ENCODE data around the gene CCNY. TPM values are rescaled to one million over a fixed set of nuclear protein-coding genes. Genes with fewer than 3 reads are reported as not detected.
A peak's percentile ranks its signal among the peaks of the same experiment; 100 is the strongest.
"Not testable (repeated sequence)": the region's sequence is repeated elsewhere in the genome, so short reads cannot be mapped to it uniquely, and the experiment has no call there.

Gene CCNY
- total RNA-seq, 1 donor from 2014 or later = 27.2 TPM

DNA sequence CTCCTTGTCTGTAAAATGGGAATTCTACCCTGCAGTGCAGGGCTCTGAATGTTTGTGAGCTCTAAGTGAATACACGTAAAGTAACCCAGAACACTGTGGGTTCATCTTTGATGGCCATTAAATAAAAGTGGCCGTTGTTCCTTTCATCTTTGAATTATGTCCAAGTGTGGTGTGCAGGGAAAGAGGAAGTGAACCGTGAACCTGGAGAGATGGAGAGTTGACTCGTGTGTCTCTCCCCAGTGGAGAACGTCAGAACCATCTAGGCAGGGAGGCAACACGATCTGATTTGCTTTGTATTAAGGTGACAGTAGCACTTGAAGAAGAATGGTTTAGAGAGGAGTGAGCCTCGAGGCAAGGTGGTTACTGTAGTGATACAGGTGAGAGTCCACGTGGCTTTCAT is 175.3 kb downstream of the CCNY start:
- H3K4me3 ChIP-seq (ENCODE audit: low read depth, low read length) = no peak overlapping the region
- no peak for TF ChIP-seq CTCF (conservative IDR thresholded peaks at IDR 0.05; ENCODE audit: low read depth, low read length)
- DNase-seq (ENCODE audit: low read depth) = no peak

GRCh38 chr10:35516102-35516670 is 179.9 kb downstream of the CCNY start:
- no peak for DNase-seq (ENCODE audit: low read depth)
- TF ChIP-seq CTCF (conservative IDR thresholded peaks at IDR 0.05; ENCODE audit: low read depth, low read length) = no peak
- no peak overlapping the region for H3K4me3 ChIP-seq (ENCODE audit: low read depth, low read length)

GRCh38 chr10:35517431-35518181 is 181.3 kb downstream of the CCNY start:
- H3K4me3 ChIP-seq (ENCODE audit: low read depth, low read length) = no peak overlapping the region
- peak; percentile 13 for DNase-seq (ENCODE audit: low read depth)
- TF ChIP-seq CTCF (conservative IDR thresholded peaks at IDR 0.05; ENCODE audit: low read depth, low read length) = no peak

DNA sequence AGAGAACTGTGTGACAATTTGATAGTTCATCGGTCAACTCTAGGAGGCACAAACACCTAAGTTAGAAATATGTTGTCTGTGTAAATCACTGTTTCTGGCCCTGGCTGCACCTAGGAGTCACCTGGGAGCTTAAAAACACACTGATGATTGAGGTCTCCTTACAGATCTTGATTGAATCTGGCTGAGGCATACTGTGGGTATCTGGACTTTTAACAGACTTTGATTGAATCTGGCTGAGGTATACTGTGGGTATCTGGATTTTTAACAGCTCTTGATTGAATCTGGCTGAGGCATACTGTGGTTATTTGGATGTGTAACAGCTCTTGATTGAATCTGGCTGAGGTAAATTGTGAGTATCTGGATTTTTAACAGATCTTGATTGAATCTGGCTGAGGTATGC is 181.9 kb downstream of the CCNY start:
- not testable (repeated sequence) for H3K4me3 ChIP-seq (ENCODE audit: low read depth, low read length); DNase-seq (ENCODE audit: low read depth)

DNA sequence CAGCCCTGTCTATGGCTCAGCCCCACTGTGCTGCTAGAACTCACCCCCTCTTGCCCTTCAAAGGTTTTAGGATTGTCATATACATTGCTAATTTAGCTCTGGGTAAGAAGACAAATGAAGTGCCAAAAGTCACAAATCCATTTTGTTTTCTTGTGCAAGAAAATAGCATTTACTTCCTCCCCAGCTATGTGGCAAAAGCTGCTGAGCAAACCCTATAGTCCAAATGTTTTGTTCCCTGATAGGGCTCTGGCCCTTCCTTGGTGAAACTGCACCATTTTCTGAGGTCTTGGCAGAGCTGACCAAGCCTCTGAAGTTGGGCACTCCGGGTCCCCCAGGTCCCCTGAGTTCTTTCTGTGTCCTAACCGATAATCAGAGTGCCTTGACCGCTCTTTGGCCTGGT is 184.7 kb downstream of the CCNY start:
- no peak overlapping the region for H3K4me3 ChIP-seq (ENCODE audit: low read depth, low read length)
- no peak for DNase-seq (ENCODE audit: low read depth)
- no peak for TF ChIP-seq CTCF (conservative IDR thresholded peaks at IDR 0.05; ENCODE audit: low read depth, low read length)

DNA sequence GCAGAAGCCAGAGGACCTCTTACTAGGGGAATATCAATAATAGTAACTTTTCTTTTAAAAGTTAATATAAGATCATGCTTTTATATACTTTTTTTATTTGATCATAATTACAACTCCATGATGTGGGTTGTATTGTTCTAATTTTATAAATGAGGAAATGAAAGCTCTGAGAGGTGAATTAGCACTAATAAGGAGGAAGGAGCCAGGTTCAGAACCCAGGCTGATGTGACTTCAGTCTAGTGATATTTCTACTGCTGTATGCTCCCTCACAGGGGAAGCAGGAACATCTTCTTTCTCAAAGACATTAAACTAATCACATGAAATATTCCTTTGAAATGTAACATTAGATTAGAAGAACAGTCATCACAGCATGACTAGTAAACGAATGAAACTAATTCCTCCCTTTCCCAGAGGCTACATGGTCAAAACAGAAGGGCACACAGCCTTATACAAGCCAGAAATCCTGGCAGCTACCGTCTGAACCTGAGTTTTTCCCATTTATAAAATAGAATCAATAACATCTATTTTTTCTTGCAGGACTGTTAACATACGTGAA is 187.4 kb downstream of the CCNY start:
- DNase-seq (ENCODE audit: low read depth) = no peak
- no peak for TF ChIP-seq CTCF (conservative IDR thresholded peaks at IDR 0.05; ENCODE audit: low read depth, low read length)
- no peak overlapping the region for H3K4me3 ChIP-seq (ENCODE audit: low read depth, low read length)

GRCh38 chr10:35526746-35527145 is 190.4 kb downstream of the CCNY start:
- TF ChIP-seq CTCF (conservative IDR thresholded peaks at IDR 0.05; ENCODE audit: low read depth, low read length) = no peak
- no peak overlapping the region for H3K4me3 ChIP-seq (ENCODE audit: low read depth, low read length)
- DNase-seq (ENCODE audit: low read depth) = no peak

Data from epithelial cell of proximal tubule (primary cell).